NCI-H146 treated with DMSO at 0.1 percent for 48 hours (cell line): Measurements from ENCODE around the gene ANK3.

Experiments used
- DNase-seq: peaks from one replicate; lab custom pipeline; 2025; ENCODE audit not compliant: unreplicated experiment; lab: John Stamatoyannopoulos, UW

Gene ANK3

GRCh38 chr10:60348982-60349381, 40.7 kb downstream of the ANK3 start:
- DNase-seq: no peak

- no peak for DNase-seq
Observed at GRCh38 chr10:60347270-60347669, 42.4 kb downstream of the ANK3 start.

- DNase-seq: no peak
Observed at GRCh38 chr10:60346661-60347060, 43.0 kb downstream of the ANK3 start.

- DNase-seq: no peak
Observed at GRCh38 chr10:60343254-60343653, 46.4 kb downstream of the ANK3 start.

GRCh38 chr10:60341969-60342368, 47.7 kb downstream of the ANK3 start:
- DNase-seq: no peak

GRCh38 chr10:60340973-60341372, 48.7 kb downstream of the ANK3 start:
- DNase-seq: no peak

GRCh38 chr10:60339757-60340156, 49.9 kb downstream of the ANK3 start:
- no peak for DNase-seq

GRCh38 chr10:60338786-60339185, 50.9 kb downstream of the ANK3 start:
- no peak for DNase-seq

GRCh38 chr10:60338002-60338564, 51.6 kb downstream of the ANK3 start:
- no peak for DNase-seq

- DNase-seq: no peak
Observed at GRCh38 chr10:60336901-60337630, 52.6 kb downstream of the ANK3 start.

GRCh38 chr10:60335708-60336107, 54.0 kb downstream of the ANK3 start:
- DNase-seq: no peak

GRCh38 chr10:60334991-60335390, 54.7 kb downstream of the ANK3 start:
- DNase-seq: no peak

- no peak for DNase-seq
Observed at GRCh38 chr10:60332371-60332770, 57.3 kb downstream of the ANK3 start.

- no peak for DNase-seq
Observed at GRCh38 chr10:60331886-60332285, 57.8 kb downstream of the ANK3 start.

- DNase-seq: no peak
Observed at GRCh38 chr10:60323162-60323561, 66.5 kb downstream of the ANK3 start.

- DNase-seq: no peak
Observed at GRCh38 chr10:60320666-60321065, 69.0 kb downstream of the ANK3 start.

GRCh38 chr10:60316029-60316428, 73.6 kb downstream of the ANK3 start:
- no peak for DNase-seq

GRCh38 chr10:60315311-60315710, 74.4 kb downstream of the ANK3 start:
- DNase-seq: no peak

GRCh38 chr10:60314069-60314940, 75.4 kb downstream of the ANK3 start:
- no peak for DNase-seq

- DNase-seq: no peak
Observed at GRCh38 chr10:60313589-60313952, 76.1 kb downstream of the ANK3 start.

- no peak for DNase-seq
Observed at GRCh38 chr10:60312818-60313588, 76.7 kb downstream of the ANK3 start.
